Right renal pelvis (tissue), 4 donors: Measurements from ENCODE around the gene ARPP21. TPM values are rescaled to one million over a fixed set of nuclear protein-coding genes. Genes with fewer than 3 reads are reported as not detected.
"Not testable (repeated sequence)": the region's sequence is repeated elsewhere in the genome, so short reads cannot be mapped to it uniquely, and the experiment has no call there.

Experiments
- DNase-seq, 4 donors: peaks; one replicate each; pipeline ENCODE4 v3.0.0-alpha.2; 2013; ENCODE audit warnings: low read depth in 4 of 4, low spot score in 3 of 4, missing footprints in 1 of 4
- polyA plus RNA-seq, 4 donors: library from polyadenylated mRNA; unstranded; fragments of 120-200 nt; gene quantifications; one replicate each; pipeline ENCODE4 v1.2.1, GENCODE V29; 2013; ENCODE audit not compliant: insufficient read length in 4 of 4

ARPP21 gene
- polyA plus RNA-seq = 1 to 10 TPM in 3 of 4 donors, under 1 TPM in 1; 0.99 to 1.7 (median 1.3) TPM

DNA sequence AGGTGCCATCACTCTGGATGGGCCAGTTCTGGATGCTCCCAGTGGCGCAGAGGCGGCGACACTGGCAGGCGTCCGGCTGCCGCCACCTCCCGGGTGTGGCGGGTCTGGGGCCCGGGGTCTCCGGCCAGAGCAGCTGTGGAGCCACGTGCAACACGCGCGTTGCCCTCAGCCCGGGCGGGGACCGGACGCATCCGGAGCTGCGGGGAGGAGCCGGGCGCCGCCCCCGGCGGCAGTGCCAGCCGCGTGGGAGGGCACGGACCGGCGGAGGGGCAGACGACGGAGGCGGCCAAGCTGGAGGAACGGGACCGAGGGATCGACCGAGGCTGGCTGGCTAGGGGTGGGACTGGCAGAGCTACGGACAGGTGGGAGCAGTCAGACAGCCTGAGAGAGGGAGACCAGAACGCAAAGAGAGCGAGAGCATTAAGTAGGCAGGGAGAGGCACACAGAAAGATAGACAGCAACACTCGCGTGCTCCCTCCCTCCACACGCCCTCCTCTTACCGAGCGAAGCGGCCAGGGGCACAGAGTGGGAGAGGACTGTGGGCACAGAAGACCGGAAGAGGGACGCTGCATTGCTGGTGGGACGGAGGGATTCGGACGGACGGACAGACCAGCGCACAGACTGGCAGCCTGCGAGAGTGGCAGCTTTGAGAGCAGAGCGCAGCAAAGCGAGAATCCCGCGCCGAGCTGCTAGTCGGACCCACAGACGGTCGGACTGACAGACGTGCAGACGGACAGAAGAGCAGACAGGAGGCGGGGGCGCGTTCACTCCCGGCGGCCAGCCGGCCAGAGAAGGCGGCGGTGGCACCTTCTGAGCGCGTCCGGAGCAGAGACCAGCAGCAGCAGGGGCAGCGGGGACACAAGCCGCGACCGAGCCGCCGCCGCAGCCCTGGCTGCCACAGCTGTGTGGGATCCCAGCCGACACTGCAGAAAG, at the start of gene ARPP21:
Gene ARPP21 (plus strand): TSS at position 272 of the 933 bp plus-strand sequence. CDS start 42,227 bp downstream, outside the sequence.
- peak in 2 of 4 donors; percentile 30 to 49 for DNase-seq

DNA sequence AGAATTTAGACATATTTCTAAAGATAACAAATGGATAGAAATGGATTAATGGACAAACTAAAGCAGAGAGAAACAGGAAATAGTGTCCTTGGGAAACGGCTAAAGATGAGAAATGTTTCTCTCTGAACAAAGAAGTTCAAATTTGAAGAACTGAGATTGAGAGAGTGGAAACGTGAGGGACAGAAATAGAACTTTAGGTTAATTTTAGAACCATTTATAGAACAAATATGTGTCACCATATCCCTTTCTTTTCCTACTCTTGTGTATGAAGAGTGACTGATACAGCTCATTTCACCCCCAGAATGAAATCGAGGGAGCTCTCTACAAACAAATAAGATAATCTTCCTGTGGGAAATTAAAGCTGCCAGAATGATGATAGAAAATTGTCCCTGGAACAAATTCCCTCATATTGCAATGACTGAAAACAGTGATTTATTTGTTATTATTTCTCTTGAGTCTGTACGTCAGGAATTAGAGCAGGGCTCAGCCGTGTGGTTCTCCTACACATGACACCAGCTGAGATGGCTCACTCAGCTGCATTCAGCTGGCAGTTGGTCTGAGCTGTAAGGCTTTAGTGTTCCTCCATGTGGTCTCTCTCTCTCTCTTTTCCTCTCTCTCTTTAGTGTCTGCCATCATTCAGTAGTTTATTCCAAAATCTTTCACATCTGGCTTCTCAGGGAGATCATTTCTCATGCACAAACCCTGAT, 46.6 kb upstream of the ARPP21 start:
- DNase-seq = no peak

DNA sequence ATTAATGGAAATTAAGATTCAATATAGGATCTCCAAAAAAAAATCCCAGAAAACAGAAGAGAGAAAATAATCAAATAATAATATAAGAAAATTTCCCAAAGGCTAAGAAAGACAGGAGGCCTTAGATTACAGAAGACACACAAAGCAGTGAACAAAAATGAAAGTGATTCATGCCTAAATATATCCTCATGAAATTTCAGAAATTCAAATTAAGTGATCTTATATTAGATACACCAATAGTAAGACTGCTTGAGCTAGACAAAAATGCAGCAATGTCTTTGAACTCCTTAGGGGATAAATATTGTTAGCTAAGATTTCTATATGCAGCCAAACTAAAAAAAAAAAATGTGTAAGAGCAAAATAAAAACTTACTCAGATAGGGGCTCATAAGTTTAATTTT, 44.6 kb upstream of the ARPP21 start:
- DNase-seq = no peak

DNA sequence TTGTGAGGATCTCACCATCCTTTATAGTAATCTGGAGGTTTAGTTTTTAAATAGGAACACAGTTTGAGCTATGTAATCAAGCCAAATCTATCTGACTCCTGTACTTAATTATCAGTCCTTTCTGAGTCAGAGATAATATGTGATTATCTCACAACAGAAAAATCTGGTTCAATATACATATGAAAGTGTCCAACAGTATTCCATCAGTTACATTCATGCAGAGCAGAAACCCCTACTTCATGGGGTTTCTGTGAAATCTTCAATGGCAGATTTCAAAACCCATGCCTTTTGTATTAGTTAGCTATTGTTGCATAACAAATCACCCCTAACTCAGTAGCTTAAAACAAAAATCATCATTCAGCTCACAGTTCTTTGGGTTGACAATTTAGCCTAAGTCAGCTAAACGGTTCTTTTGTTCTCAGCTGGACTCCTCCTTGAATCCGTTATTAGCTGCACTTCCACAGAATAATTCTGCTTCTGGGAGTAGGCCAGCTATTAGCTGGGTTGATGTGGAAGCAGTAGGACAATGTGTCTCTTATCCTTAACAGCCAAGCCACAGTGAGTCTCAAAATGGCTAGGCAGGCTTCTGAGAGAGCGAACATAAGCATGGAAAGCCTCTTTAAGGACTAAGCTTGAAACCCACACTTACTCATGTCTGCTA, 42.9 kb upstream of the ARPP21 start:
- DNase-seq = no peak

DNA sequence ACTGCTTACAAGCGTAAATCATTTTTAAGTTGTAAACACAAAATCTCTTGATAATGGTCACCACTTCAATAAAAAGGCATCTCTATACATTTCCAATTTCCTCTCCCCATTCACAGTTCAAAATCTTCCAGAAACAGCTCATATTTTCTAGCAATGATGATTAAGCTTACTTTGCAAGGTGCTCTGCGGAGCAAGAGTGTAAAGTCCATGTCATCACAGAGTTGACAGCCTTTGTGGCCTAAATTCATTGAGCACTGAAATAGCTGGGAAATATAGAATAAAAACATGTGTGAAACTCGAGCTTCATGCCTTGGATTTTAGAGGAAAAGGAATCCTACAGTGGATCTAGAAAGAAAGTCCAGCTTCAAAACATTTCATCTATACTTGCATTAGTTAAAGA, 41.8 kb upstream of the ARPP21 start:
- no peak for DNase-seq

DNA sequence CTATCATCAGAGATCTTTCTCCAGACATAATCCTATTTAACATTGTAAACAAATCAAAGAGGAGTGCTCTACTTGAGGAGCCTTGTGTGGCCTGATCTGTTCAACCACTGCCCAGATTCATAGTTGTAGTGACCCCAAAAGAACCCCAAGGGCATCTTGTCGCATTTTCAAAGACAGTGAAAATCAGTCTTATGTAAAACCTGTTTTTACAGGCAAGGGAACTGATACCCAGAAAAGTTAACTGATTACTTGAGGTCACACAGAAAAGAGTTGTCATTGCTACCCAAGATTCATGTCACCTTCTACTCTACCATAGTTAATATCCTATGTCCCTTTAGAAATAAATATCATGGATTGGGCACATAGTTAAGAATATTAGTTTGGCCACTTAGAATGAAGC, 40.5 kb upstream of the ARPP21 start:
- no peak for DNase-seq

DNA sequence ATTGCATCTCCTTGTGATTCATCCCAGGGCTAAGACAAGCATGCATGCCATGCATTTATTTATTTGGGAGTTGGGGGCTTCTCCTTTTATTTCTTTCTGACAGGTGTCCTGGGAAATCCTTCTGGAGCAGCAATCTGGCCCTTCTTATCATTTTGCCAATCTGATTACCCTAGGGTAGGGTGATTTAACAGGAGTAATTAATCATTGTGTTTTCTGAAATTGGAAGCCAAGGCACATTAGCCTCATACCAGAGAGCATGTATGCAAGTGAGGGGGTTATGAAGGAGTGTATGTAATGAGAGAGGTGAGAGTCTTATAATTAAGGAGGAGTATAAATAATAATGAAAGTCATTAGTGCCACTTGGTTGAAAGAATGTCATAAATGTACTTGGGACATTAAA, 37.4 kb upstream of the ARPP21 start:
- DNase-seq = no peak

DNA sequence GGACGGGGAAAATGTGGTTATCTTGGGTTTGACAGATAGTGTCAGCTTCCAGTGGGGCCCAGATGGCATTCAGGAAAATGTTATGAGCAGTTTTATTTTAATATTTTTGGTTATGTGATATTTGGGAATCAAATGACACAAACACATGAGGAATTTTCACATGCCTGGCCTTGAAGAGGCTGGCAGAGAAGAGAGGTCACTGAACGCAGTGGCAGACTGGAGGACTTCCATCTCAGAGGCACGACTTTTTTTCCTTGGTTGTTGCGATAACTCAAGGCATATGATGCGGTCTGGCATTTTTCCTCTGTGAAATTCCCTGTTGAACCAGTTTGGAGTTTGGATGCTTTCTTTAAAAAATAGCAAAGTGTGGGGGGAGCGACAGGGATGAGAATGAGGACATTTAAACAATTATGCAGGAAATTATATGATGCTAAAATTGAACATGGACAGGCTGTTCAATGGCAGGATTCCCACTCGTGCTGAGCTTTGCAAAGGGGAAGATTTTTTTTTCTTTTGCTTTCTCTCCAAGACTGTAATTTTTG, 36.9 kb upstream of the ARPP21 start:
- DNase-seq = no peak

DNA sequence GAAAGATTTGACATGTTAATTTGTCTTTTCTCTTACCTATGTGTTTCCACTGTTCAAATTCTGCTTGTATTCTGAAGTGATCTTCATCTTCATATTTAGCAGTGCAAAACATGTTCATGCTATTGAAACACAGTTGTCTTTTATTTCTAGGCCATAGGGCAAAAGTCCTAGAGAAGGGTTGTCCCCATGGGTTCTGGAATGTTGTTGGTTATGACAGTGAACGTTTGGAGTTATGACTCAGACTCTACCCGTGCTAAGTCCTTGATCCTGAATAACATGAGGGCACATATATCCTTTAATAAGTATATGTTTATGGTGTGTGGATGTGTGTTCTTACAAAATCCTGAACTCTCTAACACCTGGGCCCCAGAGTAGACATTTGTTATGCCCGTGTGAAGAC, 23.0 kb upstream of the ARPP21 start:
- no peak for DNase-seq

DNA sequence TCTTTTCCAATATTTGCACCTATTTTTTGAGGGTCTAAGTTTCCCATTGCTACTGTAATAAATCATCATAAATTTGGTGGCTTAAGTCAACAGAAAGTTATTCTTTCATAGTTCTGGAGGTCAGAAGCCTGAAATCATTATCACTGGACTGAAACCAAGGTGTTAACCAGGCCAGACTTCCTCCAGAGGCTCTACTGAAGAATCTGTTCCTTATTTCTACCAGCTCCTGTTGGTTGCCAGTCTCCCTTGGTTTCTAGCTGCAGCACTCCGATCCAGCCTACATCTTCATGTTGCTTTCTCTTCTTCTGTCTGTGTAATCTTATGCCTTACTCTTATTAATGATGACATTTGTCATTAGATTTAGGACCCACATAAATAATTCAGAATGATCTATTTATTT, 22.0 kb upstream of the ARPP21 start:
- DNase-seq = no peak

DNA sequence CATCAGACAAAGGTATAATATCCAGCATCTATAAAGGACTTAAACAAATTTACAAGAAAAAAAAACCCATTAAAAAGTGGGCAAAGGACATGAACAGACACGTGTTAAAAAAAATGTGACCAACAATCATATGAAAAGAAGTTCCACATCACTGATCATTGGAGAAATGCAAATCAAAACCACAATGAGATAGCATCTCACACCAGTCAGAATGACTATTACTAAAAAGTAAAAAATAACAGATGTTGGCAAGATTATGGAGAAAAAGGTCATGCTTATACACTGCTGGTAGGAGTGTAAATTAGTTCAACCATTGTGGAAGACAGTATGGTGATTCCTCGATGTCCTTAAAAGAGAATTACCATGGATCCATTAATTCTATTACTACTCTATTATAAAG, 19.1 kb upstream of the ARPP21 start:
- DNase-seq = not testable (repeated sequence)

DNA sequence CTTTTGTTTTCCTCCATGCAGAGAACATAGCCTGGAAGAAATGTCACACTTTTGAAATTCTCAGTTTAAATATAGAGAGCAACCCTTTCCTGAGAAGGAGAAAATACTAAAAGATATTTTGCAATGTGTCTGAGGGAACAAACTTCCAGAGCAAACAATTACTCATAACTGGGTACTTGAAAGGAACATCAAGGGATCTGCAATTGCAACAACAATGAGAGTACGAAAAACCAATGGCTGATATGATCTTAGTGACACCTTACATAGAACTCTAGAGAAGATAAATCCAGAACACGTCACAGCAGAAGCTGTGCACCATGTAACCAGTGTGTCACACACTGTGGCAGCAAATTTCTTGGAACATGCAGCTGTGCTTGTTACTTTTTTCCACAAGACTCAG, 14.6 kb upstream of the ARPP21 start:
- DNase-seq = no peak

DNA sequence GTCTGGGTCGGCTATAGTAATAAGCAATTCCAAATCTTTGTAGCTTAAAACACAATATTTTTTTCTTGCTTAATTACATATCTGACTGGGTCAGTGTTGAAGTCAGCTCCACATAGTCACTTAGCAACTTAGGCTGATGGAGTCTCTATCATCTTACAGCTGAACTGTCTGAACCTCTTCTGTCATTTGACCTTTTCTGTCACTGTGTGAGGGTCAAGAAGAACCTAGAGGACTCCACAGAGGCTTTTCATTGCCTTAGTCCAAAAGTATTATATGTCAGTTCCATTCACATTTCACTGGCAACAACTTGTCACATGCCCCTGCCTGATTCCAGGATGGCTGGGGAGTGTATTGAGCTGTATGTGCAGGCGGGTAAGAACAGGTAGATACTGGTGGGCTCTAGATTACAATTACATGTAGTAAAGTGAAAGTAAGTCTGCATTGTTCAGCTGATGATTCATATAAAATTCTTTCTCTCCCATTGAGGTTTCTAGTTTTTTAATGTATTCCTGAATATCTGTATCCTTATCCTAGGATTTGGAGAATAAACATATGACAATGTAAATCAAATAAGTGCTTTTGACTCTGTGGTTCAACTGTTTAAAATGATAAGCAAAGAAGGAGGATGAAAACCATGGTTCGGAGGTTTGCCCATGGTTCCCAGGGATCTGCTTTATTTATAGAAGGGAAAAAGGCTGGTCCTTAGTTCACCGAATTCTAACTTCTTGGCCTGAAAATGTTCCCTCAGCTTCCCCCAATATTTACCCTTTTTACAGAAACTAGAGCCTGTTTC, 5.8 kb upstream of the ARPP21 start:
- no peak for DNase-seq

DNA sequence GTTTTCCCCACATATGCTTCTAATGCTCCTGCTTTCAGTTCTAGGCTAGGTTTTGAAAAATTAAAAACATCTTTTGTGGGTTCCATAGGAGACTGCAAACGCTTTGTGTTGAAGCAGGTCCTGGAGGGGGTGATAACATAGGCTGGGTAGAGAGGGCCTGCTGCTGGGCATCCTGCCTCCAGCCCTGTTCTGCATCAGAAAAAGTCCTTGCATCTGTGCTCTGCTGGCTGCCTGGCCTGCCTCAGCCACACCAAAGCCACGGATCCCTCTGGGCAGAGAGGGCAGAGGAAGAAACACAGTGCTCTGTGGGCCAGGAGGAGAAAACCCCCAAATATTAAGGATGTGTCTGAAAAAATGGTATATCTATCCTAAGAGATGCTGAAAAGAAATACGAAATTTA, 3.9 kb upstream of the ARPP21 start:
- no peak for DNase-seq

DNA sequence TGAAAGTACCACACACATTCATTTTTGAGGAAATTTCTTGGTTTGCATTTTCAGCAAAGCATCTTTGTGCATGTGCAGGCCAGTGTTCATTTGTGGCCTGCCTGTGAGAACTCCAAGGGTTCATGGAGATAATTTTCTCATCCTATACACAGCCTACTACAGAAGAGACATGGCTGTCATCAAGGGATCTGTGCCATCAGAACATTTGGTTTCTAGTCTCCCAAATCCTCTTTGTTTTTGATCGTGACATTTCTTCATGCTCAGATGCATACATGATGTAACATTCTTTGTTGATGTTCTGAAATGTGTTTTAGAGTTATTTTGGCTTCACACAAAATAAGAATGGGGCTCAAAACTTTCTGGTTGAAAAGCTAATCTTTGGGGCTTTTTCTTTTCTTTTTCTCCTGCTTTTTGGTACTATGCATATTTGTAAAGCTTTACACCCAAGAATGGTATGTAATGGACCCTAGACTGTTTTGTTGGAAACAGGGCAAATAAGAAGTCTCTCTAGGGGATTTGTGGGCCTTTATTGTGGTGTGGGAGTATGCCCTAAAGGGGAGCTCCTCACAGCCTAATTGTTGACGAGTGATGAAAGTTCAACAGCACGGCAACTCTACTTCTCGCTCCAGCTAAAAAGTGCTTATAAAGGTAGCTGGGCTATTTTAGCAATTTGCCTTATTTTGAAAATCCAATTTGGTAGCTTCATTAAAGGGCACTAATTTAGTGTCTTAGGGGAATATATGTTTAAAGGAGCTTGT, 3.2 kb upstream of the ARPP21 start:
- no peak for DNase-seq

DNA sequence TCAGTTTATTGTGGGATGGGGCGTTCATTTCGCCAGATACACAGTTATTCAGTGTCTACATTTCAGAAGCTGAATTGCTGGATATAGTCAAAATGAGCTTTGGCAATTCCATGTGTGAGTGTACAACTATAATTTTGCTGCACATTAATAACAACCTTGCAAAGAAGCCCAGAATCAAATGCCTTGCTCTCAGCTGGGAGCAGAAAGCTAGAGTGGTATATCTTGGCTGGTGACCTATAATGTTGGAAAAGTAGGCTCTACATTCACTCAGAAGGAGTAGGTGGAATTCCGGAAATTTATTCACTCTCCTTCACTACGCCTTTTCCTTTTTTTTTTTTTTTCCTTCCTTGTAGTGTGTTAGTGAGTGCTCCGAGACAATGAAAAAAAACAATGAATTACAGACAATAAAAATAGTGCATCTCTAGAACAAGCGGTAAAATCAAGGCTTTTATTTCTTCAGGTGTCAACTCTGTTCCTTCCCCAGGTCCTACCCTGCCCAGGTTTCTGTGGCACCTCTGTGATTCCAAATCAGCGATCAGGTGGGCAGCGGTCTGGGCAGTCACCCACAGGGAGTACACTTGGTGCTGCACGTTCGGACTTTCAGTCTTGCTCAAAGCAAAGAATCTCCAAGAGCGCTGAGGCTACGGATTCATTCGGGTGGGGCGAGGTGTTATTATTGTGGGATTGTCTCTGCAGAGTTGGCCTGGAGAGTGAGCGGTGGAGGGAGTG, 910 bp upstream of the ARPP21 start:
- no peak for DNase-seq

DNA sequence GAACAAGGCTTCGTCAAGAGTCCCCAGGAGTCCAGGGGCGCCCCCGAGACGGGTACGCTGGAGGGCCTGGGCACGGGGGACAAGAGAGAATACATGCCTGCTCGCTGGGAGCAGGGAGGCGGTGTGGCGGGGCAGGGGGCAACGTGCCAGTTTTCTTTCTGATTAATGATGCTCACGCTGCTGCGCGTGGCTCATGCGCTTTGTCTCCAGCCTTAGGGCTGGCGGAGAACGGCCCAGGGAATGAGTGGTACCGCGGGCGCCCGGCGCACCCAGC, 408 bp upstream of the ARPP21 start:
- no peak for DNase-seq

DNA sequence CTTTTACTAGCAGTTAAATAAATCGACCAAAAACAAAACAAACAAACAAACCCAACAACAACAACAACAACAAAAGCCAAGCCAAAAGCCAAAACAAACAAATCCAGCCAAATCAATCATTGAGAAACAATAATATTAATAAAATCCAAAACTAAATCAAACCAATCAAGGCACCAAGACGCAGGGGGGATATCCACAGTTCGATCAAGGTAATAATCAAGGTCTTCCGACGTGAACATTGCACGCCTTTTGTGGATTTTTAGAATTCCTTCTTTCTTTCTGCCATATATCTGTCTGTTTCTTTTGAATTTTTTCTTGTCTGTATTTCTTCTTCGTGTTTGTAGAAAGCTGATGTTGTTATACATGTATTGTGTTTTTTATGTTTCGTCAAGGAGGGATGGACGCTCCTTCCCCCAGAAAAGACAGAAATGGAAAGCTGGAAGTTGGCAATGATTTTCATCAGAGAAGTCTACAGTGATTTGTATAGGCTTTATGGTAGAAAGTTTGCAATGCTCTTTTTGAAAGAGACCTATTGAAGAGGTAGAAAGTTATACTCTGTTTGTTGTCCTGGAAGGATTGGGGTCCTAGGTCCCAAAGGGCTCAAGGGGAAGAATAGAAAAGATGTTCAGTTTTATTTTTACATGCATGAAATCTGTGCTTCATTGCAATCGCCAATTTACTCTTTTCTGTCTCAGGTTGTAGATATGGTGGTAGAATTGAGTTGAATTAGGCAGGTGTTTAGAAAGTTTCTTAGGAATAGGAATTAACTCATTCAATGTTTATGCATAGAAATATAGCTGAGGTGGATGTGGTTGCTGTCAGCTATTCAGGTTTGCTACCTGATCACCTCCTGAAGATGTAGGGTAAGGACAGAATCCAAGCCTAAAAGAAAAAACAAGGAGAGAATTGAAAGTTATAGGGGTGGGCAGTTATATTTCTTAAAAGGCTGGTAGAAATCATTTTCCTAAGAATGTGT, 1.2 kb downstream of the ARPP21 start:
- DNase-seq = no peak
